A673 (cell line): Measurements from ENCODE around the gene MYL9.

Experiments
- CTCF ChIP-seq: fragments of 300-800, 200-600 bp; sonication (generic); conservative IDR thresholded peaks from 2 replicates; pipeline ENCODE4 v1.5.1; 2017; ENCODE audit warnings: low read depth, mild to moderate bottlenecking, antibody characterized with exemption, low read length, moderate library complexity, mixed read lengths
- EZH2 ChIP-seq: fragments of 200-600 bp; sonication (generic); IDR thresholded peaks from 2 replicates; pipeline ENCODE4 v1.6.1; 2017; ENCODE audit warnings: borderline replicate concordance, low read depth, mild to moderate bottlenecking, mixed read lengths, antibody characterized with exemption, low read length; ENCODE audit not compliant: poor library complexity, severe bottlenecking

- TF ChIP-seq CTCF: no peak
- TF ChIP-seq EZH2: no peak
Observed at GRCh38 chr20:36562724-36563123, 21.4 kb downstream of the MYL9 start.
